Duodenal mucosa (tissue), 2 donors: ENCODE measurements around the gene AK9.
"Not testable (repeated sequence)": the region's sequence is repeated elsewhere in the genome, so short reads cannot be mapped to it uniquely, and the experiment has no call there.

Experiments
- H3K27ac ChIP-seq: one replicate; pipeline ENCODE4 v1.7.0; 2013; ENCODE audit warnings: low read depth, low read length
- H3K27me3 ChIP-seq, 2 donors: one replicate each; pipeline ENCODE4 v1.7.0; 2013; ENCODE audit warnings: low read length in 2 of 2, control low read depth in 1 of 2; ENCODE audit not compliant: insufficient read depth in 2 of 2, control insufficient read depth in 1 of 2
- H3K36me3 ChIP-seq, 2 donors: one replicate each; pipeline ENCODE4 v1.7.0; 2013; ENCODE audit warnings: low read length in 2 of 2, control low read depth in 1 of 2; ENCODE audit not compliant: insufficient read depth in 2 of 2, control insufficient read depth in 1 of 2
- H3K4me1 ChIP-seq, 2 donors: one replicate each; pipeline ENCODE4 v1.7.0; 2013; ENCODE audit warnings: low read length in 2 of 2, control low read depth in 1 of 2; ENCODE audit not compliant: insufficient read depth in 2 of 2, control insufficient read depth in 1 of 2
- H3K4me3 ChIP-seq, 2 donors: one replicate each; pipeline ENCODE4 v1.7.0; 2013; ENCODE audit warnings: low read length in 2 of 2, low read depth in 1 of 2
- H3K9ac ChIP-seq, 2 donors: one replicate each; pipeline ENCODE4 v1.7.0; 2013; ENCODE audit warnings: low read length in 2 of 2, low read depth in 1 of 2
- H3K9me3 ChIP-seq, 2 donors: one replicate each; pipeline ENCODE4 v1.7.0; 2013; ENCODE audit warnings: low read length in 2 of 2, control low read depth in 1 of 2; ENCODE audit not compliant: control insufficient read depth in 1 of 2

The AK9 gene

GRCh38 chr6:109606359-109606758, 84.6 kb downstream of the AK9 start:
- Histone ChIP-seq H3K4me1 (peaks cover 0 to 18% of the 10 kb centered on the region in 2 donors), H3K27ac (no peak overlapping the region), H3K4me3 (no peak overlapping the region), H3K9me3 (no peaks in the 10 kb centered on the region), H3K9ac (no peak overlapping the region), H3K36me3 (peaks cover 0 to 2% of the 10 kb centered on the region in 2 donors), H3K27me3 (no peaks in the 10 kb centered on the region)

GRCh38 chr6:109595998-109596397, 95.0 kb downstream of the AK9 start:
- no peaks in the 10 kb centered on the region for H3K27me3 ChIP-seq
- no peak overlapping the region for H3K9ac ChIP-seq
- peaks cover 0 to under 1% of the 10 kb centered on the region in 2 donors for H3K9me3 ChIP-seq
- no peaks in the 10 kb centered on the region for H3K4me1 ChIP-seq
- no peak overlapping the region for H3K4me3 ChIP-seq
- H3K27ac ChIP-seq = no peak overlapping the region
- H3K36me3 ChIP-seq = no peaks in the 10 kb centered on the region

- Histone ChIP-seq H3K4me1 (no peaks in the 10 kb centered on the region), H3K4me3 (no peak overlapping the region), H3K27me3 (no peaks in the 10 kb centered on the region), H3K9ac (no peak overlapping the region), H3K36me3 (no peaks in the 10 kb centered on the region), H3K27ac (no peak overlapping the region), H3K9me3 (no peaks in the 10 kb centered on the region)
These were observed 110.5 kb downstream of the AK9 start for GRCh38 chr6:109580519-109580918.

- no peaks in the 10 kb centered on the region for H3K4me1 ChIP-seq
- no peaks in the 10 kb centered on the region for H3K36me3 ChIP-seq
- H3K4me3 ChIP-seq = no peak overlapping the region
- H3K9ac ChIP-seq = no peak overlapping the region
- no peaks in the 10 kb centered on the region for H3K9me3 ChIP-seq
- no peaks in the 10 kb centered on the region for H3K27me3 ChIP-seq
- no peak overlapping the region for H3K27ac ChIP-seq
These were observed 111.6 kb downstream of the AK9 start for GRCh38 chr6:109579361-109579760.

- not testable (repeated sequence) for H3K27me3 ChIP-seq, H3K36me3 ChIP-seq, H3K27ac ChIP-seq, H3K4me1 ChIP-seq, H3K4me3 ChIP-seq, H3K9ac ChIP-seq, H3K9me3 ChIP-seq
These were observed 121.1 kb downstream of the AK9 start for GRCh38 chr6:109569901-109570300.

GRCh38 chr6:109561844-109562243, 129.2 kb downstream of the AK9 start:
- Histone ChIP-seq H3K9me3 (no peaks in the 10 kb centered on the region), H3K36me3 (no peaks in the 10 kb centered on the region), H3K27me3 (no peaks in the 10 kb centered on the region), H3K4me3 (no peak overlapping the region), H3K27ac (no peak overlapping the region), H3K9ac (no peak overlapping the region), H3K4me1 (no peaks in the 10 kb centered on the region)

GRCh38 chr6:109531446-109531845, 159.6 kb downstream of the AK9 start:
- Histone ChIP-seq H3K4me1 (no peaks in the 10 kb centered on the region), H3K27me3 (no peaks in the 10 kb centered on the region), H3K27ac (no peak overlapping the region), H3K9ac (no peak overlapping the region), H3K9me3 (no peaks in the 10 kb centered on the region), H3K4me3 (no peak overlapping the region), H3K36me3 (no peaks in the 10 kb centered on the region)

GRCh38 chr6:109527989-109528388, 163.0 kb downstream of the AK9 start:
- H3K9me3 ChIP-seq = no peaks in the 10 kb centered on the region
- H3K4me3 ChIP-seq = no peak overlapping the region
- no peak overlapping the region for H3K9ac ChIP-seq
- H3K27me3 ChIP-seq = no peaks in the 10 kb centered on the region
- no peaks in the 10 kb centered on the region for H3K4me1 ChIP-seq
- no peaks in the 10 kb centered on the region for H3K36me3 ChIP-seq
- no peak overlapping the region for H3K27ac ChIP-seq

- Histone ChIP-seq H3K9me3 (no peaks in the 10 kb centered on the region), H3K4me3 (no peak overlapping the region), H3K27me3 (no peaks in the 10 kb centered on the region), H3K27ac (no peak overlapping the region), H3K9ac (no peak overlapping the region), H3K4me1 (no peaks in the 10 kb centered on the region), H3K36me3 (no peaks in the 10 kb centered on the region)
These were observed 163.9 kb downstream of the AK9 start for GRCh38 chr6:109526905-109527628.

- Histone ChIP-seq H3K4me3 (no peak overlapping the region), H3K9me3 (no peaks in the 10 kb centered on the region), H3K27ac (no peak overlapping the region), H3K9ac (no peak overlapping the region), H3K36me3 (no peaks in the 10 kb centered on the region), H3K4me1 (no peaks in the 10 kb centered on the region), H3K27me3 (no peaks in the 10 kb centered on the region)
These were observed 166.9 kb downstream of the AK9 start for GRCh38 chr6:109524129-109524528.

- Histone ChIP-seq H3K27me3 (no peaks in the 10 kb centered on the region), H3K9me3 (no peaks in the 10 kb centered on the region), H3K36me3 (no peaks in the 10 kb centered on the region), H3K4me1 (no peaks in the 10 kb centered on the region), H3K4me3 (no peak overlapping the region), H3K27ac (no peak overlapping the region), H3K9ac (no peak overlapping the region)
These were observed 167.5 kb downstream of the AK9 start for GRCh38 chr6:109523478-109523877.
